K562 (cell line): ENCODE measurements around the gene KMT5B. TPM values are rescaled to one million over a fixed set of nuclear protein-coding genes. Genes with fewer than 3 reads are reported as not detected.

Experiments
- ATAC-seq: fragments of 200-7000 bp; cut with Tn5 transposase; 3 replicates; pipeline ENCODE4 v1.9.1; 2020; ENCODE audit warnings: moderate library complexity
- BruUV-seq: library from RNA; stranded (reverse); fragments of 400-500 nt; replicated peaks from 2 replicates; lab custom pipeline; 2021; lab: Mats Ljungman, UMichigan
- CTCF ChIA-PET: fragments of 300-600 bp; formaldehyde crosslinking; extraction: SDS; loops from one replicate; lab custom pipeline; 2021; ENCODE audit warnings: low intra/inter-chr PET ratio; lab: Yijun Ruan, JAX
- POLR2A ChIA-PET: fragments of 300-600, 350-650 bp; sonication (Branson Sonifier 250); formaldehyde crosslinking; extraction: SDS; loops from one replicate; lab custom pipeline; 2021; ENCODE audit warnings: antibody characterized with exemption, inconsistent platforms; lab: Yijun Ruan, JAX
- DNase-seq, 4 experiments: peaks; one replicate each; pipeline versions ENCODE4 v3.0.0 to v3.0.0-alpha.2; 2011 to 2018; ENCODE audit warnings: low spot score in 3 of 4, mixed read lengths in 3 of 4; ENCODE audit errors: extremely low read depth in 1 of 4
- FAIRE-seq: peaks from 2 replicates; lab custom pipeline; 2011; peaks lifted over from hg19 to GRCh38; lab: Jason Lieb, UNC
- H2AFZ ChIP-seq: 2 replicates; pipeline ENCODE4 v1.6.0; 2011; ENCODE audit warnings: low read depth, low read length, control low read depth, inconsistent platforms
- H3K27ac ChIP-seq: fragments of 200-600 bp; 3 replicates; pipeline ENCODE4 v1.8.0; 2011; ENCODE audit warnings: low read depth, mild to moderate bottlenecking, control low read depth, inconsistent platforms, low read length, moderate library complexity, mixed read lengths; ENCODE audit errors: extremely low read depth
- H3K27me3 ChIP-seq, 2 experiments: fragments of 300-600 bp in 1 of 2; 2 replicates in 1 of 2; 3 replicates in 1 of 2; pipeline versions ENCODE4 v1.6.0 to v1.8.0; 2011; ENCODE audit warnings: inconsistent platforms in 2 of 2, low read length in 2 of 2, mild to moderate bottlenecking in 1 of 2, mixed read lengths in 1 of 2, moderate library complexity in 1 of 2; ENCODE audit not compliant: control insufficient read depth in 2 of 2, insufficient read depth in 2 of 2
- H3K36me3 ChIP-seq: fragments of 300-600 bp; 3 replicates; pipeline ENCODE4 v1.8.0; 2011; ENCODE audit warnings: mild to moderate bottlenecking, low read length, inconsistent platforms; ENCODE audit not compliant: control insufficient read depth, insufficient read depth
- H3K4me1 ChIP-seq, 2 experiments: fragments of 200-600 bp in 1 of 2; replicated peaks in 1 of 2; 2 replicates in 1 of 2; 3 replicates in 1 of 2; pipeline versions ENCODE4 v1.5.1 to v1.8.0; 2011; ENCODE audit warnings: inconsistent platforms in 2 of 2, low read length in 2 of 2, mild to moderate bottlenecking in 1 of 2, mixed read lengths in 1 of 2, moderate library complexity in 1 of 2; ENCODE audit not compliant: control insufficient read depth in 2 of 2, insufficient read depth in 2 of 2
- H3K4me2 ChIP-seq: 2 replicates; pipeline ENCODE4 v1.6.1; 2011; ENCODE audit warnings: low read length, control low read depth, inconsistent platforms, mixed read lengths; ENCODE audit not compliant: insufficient read depth
- H3K4me3 ChIP-seq: fragments of 200-600 bp; sonication (generic), shearing (Covaris generic); 2 replicates; pipeline ENCODE4 v1.5.1; 2016; ENCODE audit warnings: control low read depth, inconsistent platforms
- H3K79me2 ChIP-seq: fragments of 200-600 bp; 3 replicates; pipeline ENCODE4 v1.8.0; 2011; ENCODE audit warnings: low read length, inconsistent platforms; ENCODE audit not compliant: control insufficient read depth, insufficient read depth
- H3K9ac ChIP-seq, 2 experiments: 2 replicates each; pipeline versions ENCODE4 v1.6.0 to v1.6.1; 2011; ENCODE audit warnings: low read depth in 2 of 2, low read length in 2 of 2, control low read depth in 1 of 2, inconsistent platforms in 1 of 2, mild to moderate bottlenecking in 1 of 2, mixed read lengths in 1 of 2; ENCODE audit not compliant: insufficient read depth in 1 of 2
- H3K9me1 ChIP-seq: one replicate; pipeline ENCODE4 v1.6.0; 2011; ENCODE audit warnings: inconsistent platforms, mild to moderate bottlenecking, low read length, moderate library complexity; ENCODE audit not compliant: control insufficient read depth, insufficient read depth
- H3K9me3 ChIP-seq: replicated peaks from 2 replicates; pipeline ENCODE4 v1.5.1; 2011; ENCODE audit warnings: low read depth, low read length, inconsistent platforms; ENCODE audit not compliant: control insufficient read depth, insufficient read depth
- H4K20me1 ChIP-seq: replicated peaks from 2 replicates; pipeline ENCODE4 v1.6.1; 2011; ENCODE audit warnings: low read length, inconsistent platforms, mixed read lengths; ENCODE audit not compliant: control insufficient read depth, insufficient read depth
- CAMTA2 ChIP-seq: fragments of 250-450 bp; sonication (Bioruptor Pico); conservative IDR thresholded peaks from 2 replicates; pipeline ENCODE4 v1.5.1; 2022
- CEBPG ChIP-seq, 3 experiments: fragments of 200-800 bp in 1 of 3; sonication (Bioruptor generic) in 1 of 3; sonication (generic) in 1 of 3; formaldehyde crosslinking in 1 of 3; IDR thresholded peaks in 2 of 3; conservative IDR thresholded peaks in 1 of 3; 2 replicates each; pipeline versions ENCODE4 v1.6.1 to v1.8.0; 2016 to 2022; ENCODE audit warnings: missing compliant biosample characterization in 2 of 3, missing genetic modification characterization in 2 of 3, mild to moderate bottlenecking in 1 of 3, missing genetic modification reagents in 1 of 3
- E2F8 ChIP-seq: fragments of 450-650 bp; IDR thresholded peaks from 2 replicates; pipeline ENCODE4 v1.7.1; 2018; ENCODE audit warnings: mild to moderate bottlenecking, low read depth; ENCODE audit not compliant: partially characterized antibody
- HDAC8 ChIP-seq: fragments of 450-650 bp; IDR thresholded peaks from 2 replicates; pipeline ENCODE4 v1.6.1; 2016; ENCODE audit warnings: mild to moderate bottlenecking, missing genetic modification characterization, moderate library complexity, missing compliant biosample characterization
- KDM4B ChIP-seq, 2 experiments: fragments of 450-650 bp in 1 of 2; sonication (generic) in 1 of 2; IDR thresholded peaks; 2 replicates each; pipeline ENCODE4 v1.6.1; 2016 to 2017; ENCODE audit warnings: borderline replicate concordance in 2 of 2, antibody characterized with exemption in 1 of 2, low read depth in 1 of 2, mild to moderate bottlenecking in 1 of 2
- MTA3 ChIP-seq: fragments of 450-650 bp; formaldehyde crosslinking; IDR thresholded peaks from 2 replicates; pipeline ENCODE4 v1.6.1; 2017; ENCODE audit warnings: mild to moderate bottlenecking, borderline replicate concordance
- NFIC ChIP-seq: fragments of 450-650 bp; IDR thresholded peaks from 2 replicates; pipeline ENCODE4 v1.6.1; 2017; ENCODE audit warnings: mild to moderate bottlenecking, inconsistent platforms
- POLR2A ChIP-seq: fragments of 450-650 bp; conservative IDR thresholded peaks from 2 replicates; pipeline ENCODE4 v1.6.1; 2016
- POLR2AphosphoS2 ChIP-seq: IDR thresholded peaks from 2 replicates; pipeline ENCODE4 v1.6.1; 2012; ENCODE audit warnings: low read length, improper control_type of control experiment
- POLR2B ChIP-seq: fragments of 450-650 bp; IDR thresholded peaks from 2 replicates; pipeline ENCODE4 v1.6.1; 2018; ENCODE audit warnings: low read depth; ENCODE audit not compliant: partially characterized antibody
- POLR2G ChIP-seq: fragments of 200-400 bp; formaldehyde crosslinking; IDR thresholded peaks from 2 replicates; pipeline ENCODE4 v1.6.1; 2017; ENCODE audit warnings: low read depth, mild to moderate bottlenecking, antibody characterized with exemption, low read length, moderate library complexity
- TEAD1 ChIP-seq, 2 experiments: fragments of 450-650 bp in 1 of 2; sonication (generic) in 1 of 2; formaldehyde crosslinking; IDR thresholded peaks; 2 replicates each; pipeline versions ENCODE4 v1.4.0 to v1.8.0; 2020 to 2022; ENCODE audit warnings: mild to moderate bottlenecking in 2 of 2, missing genetic modification reagents in 1 of 2
- ZBTB33 ChIP-seq: sonication (generic); formaldehyde crosslinking; IDR thresholded peaks from 2 replicates; pipeline ENCODE4 v1.8.1; 2023; ENCODE audit warnings: mild to moderate bottlenecking, missing genetic modification reagents
- ZNF232 ChIP-seq: sonication (generic); formaldehyde crosslinking; IDR thresholded peaks from 2 replicates; pipeline ENCODE4 v1.8.0; 2022; ENCODE audit warnings: mild to moderate bottlenecking, missing genetic modification reagents
- ZNF445 ChIP-seq: fragments of 250-450 bp; sonication (Bioruptor Pico); IDR thresholded peaks from 2 replicates; pipeline ENCODE4 v1.4.0; 2020; ENCODE audit warnings: low read depth, mild to moderate bottlenecking, moderate library complexity
- WGBS: fragments of 100-300 bp; shearing (Covaris generic); methylation state at CpG from one replicate; pipeline ENCODE4 v1.1.6; 2016; ENCODE audit warnings: low coverage, mixed read lengths; ENCODE audit not compliant: insufficient coverage; ENCODE audit errors: missing lambda C conversion rate; 5-methylcytosine and 5-hydroxymethylcytosine counted together
- in situ Hi-C: fragments of 300-500 bp; cut with MboI; formaldehyde crosslinking; loops from 4 replicates; pipeline ENCODE4 v1.15.0; 2018; ENCODE audit warnings: inconsistent platforms, mixed read lengths
- intact Hi-C: fragments of 100-400 bp; cut with micrococcal nuclease; formaldehyde crosslinking; loops from 2 replicates; pipeline ENCODE4 v1.14.2; 2022
- polyA plus RNA-seq, 8 experiments: library from polyadenylated mRNA; depleted of rRNA in 4 of 8; stranded (reverse) in 5 of 8; unstranded in 3 of 8; fragments of >200 nt; fragmentation: Nextera tagmentation in 2 of 8; fragmentation: Illumina TruSeq in 1 of 8; extraction: Ambion mirVana in 2 of 8; extraction: Trizol in 1 of 8; gene quantifications; 2 replicates each; pipeline versions ENCODE4 v1.2.1 to v1.2.3, GENCODE V29; 2011 to 2014; ENCODE audit warnings: inconsistent platforms in 1 of 8, missing spikeins in 1 of 8
- total RNA-seq, 7 experiments: library from RNA; depleted of rRNA in 6 of 7; stranded (reverse); fragments of >200 nt in 6 of 7; fragmentation: Illumina TruSeq in 2 of 7; extraction: Trizol in 2 of 7; gene quantifications; 2 replicates each; pipeline versions ENCODE4 v1.2.1 to v1.2.3, GENCODE V29; 2011 to 2021; ENCODE audit warnings: low replicate concordance in 1 of 7

KMT5B gene
- total and polyA plus RNA-seq, 9 of the 15 experiments (the other 6 are each of a cell fraction or from before 2014, with no cell fraction given): 7.3 to 27.3 (median 20.9) TPM

- no peak for TF ChIP-seq CAMTA2 (CRISPR knock-in tag)
- no peak for TF ChIP-seq KDM4B (IDR thresholded peaks at IDR 0.05; ENCODE audit: borderline replicate concordance in 2 of 2, low read depth in 1 of 2)
- peak; percentile 5; the same call in 1 of the 2 replicates for TF ChIP-seq ZBTB33
- TF ChIP-seq CEBPG (CRISPR knock-in tag; IDR thresholded peaks at IDR 0.05): no peak
- TF ChIP-seq CEBPG (tag; conservative IDR thresholded peaks at IDR 0.05 in 1 of 2, IDR thresholded peaks at IDR 0.05 in 1 of 2): no peak
- TF ChIP-seq ZNF232: no peak
- TF ChIP-seq TEAD1 (CRISPR knock-in tag; IDR thresholded peaks at IDR 0.05): no peak
These were observed 49.4 kb upstream of the KMT5B start (continued) for GRCh38 chr11:68262544-68262827.

- ChIA-PET POLR2A (interaction anchor here (0.6 to 2.9 kb wide), 6 partner anchors 9 to 448 kb away, joined by 3 to 23 read pairs (median 3); partner anchors contain the start of gene C11orf24), CTCF (no interaction called here)
- FAIRE-seq: no peak
- peak in 1 of 4 experiments; percentile 11 for DNase-seq
- peaks cover 6% of the 10 kb centered on the region for H3K9me1 ChIP-seq
- ATAC-seq: peak; percentile 8; the same call in 2 of the 3 replicates
- 95% methylated on average over 24 of the region's 24 CpGs for WGBS
- H3K4me2 ChIP-seq: no peak overlapping the region
- H3K4me1 ChIP-seq: peaks cover 9 to 10% of the 10 kb centered on the region in 2 experiments; a peak in 4 of 5 replicates
- peaks cover 3% of the 10 kb centered on the region; the same call in 1 of the 2 replicates for H4K20me1 ChIP-seq
- H3K9ac ChIP-seq: no peak overlapping the region
- H3K9me3 ChIP-seq: no peaks in the 10 kb centered on the region
- H3K79me2 ChIP-seq: no peaks in the 10 kb centered on the region
- H3K36me3 ChIP-seq: peaks cover 62% of the 10 kb centered on the region; the same call in 2 of the 3 replicates
- in situ Hi-C loops (no loop called here), intact Hi-C loops (no loop called here)
- no peak overlapping the region for H3K4me3 ChIP-seq
- no peaks in the 10 kb centered on the region for H3K27me3 ChIP-seq
- H2AFZ ChIP-seq: no peak overlapping the region
- H3K27ac ChIP-seq: no peak overlapping the region
- no TSS peak for BruUV-seq
- no peak for TF ChIP-seq HDAC8 (tag)
- peak; percentile 73 for TF ChIP-seq POLR2G
- peak; percentile 47; the same call in 1 of the 2 replicates for TF ChIP-seq POLR2A
- peak; percentile 73 for TF ChIP-seq POLR2B
- TF ChIP-seq MTA3: peak; percentile 73; the same call in 1 of the 2 replicates
- no peak for TF ChIP-seq NFIC
- TF ChIP-seq POLR2AphosphoS2: peak; percentile 94; the same call in 1 of the 2 replicates
- no peak for TF ChIP-seq ZNF445 (CRISPR knock-in tag)
- TF ChIP-seq E2F8: peak; percentile 79
These were observed 48.9 kb upstream of the KMT5B start for GRCh38 chr11:68261749-68262543.
